ENCODE data around the gene MOGAT2. TPM values are rescaled to one million over a fixed set of nuclear protein-coding genes. Genes with fewer than 3 reads are reported as not detected.

The MOGAT2 gene
- total RNA-seq, 1 donor from 2014 or later: not detected

- Histone ChIP-seq H2AFZ (ENCODE audit: low read depth, low read length) (peak overlapping the region; percentile 28), H4K20me1 (ENCODE audit: insufficient read depth, low read length) (no peaks in the 10 kb centered on the region), H3K4me3 (ENCODE audit: insufficient read depth, low read depth, low read length) (no peak overlapping the region), H3K79me2 (ENCODE audit: insufficient read depth, low read length) (no peaks in the 10 kb centered on the region), H3K4me1 (ENCODE audit: insufficient read depth, low read length) (peaks cover 5% of the 10 kb centered on the region), H3K9me3 (ENCODE audit: insufficient read depth, low read depth, low read length) (no peaks in the 10 kb centered on the region), H3K4me2 (ENCODE audit: low read length) (peak overlapping the region; percentile 33), H3K36me3 (ENCODE audit: insufficient read depth, low read length) (no peaks in the 10 kb centered on the region), H3K9ac (ENCODE audit: low read length) (no peak overlapping the region), H3K27me3 (ENCODE audit: insufficient read depth, low read length) (peaks cover 2% of the 10 kb centered on the region), H3K27ac (ENCODE audit: low read depth, low read length) (no peak overlapping the region)
- DNase-seq (ENCODE audit: low read depth) (peak; percentile 41), FAIRE-seq (no peak)
- H3K36me3 Mint-ChIP-seq (ENCODE audit: low read depth, unreplicated experiment): no peaks in the 10 kb centered on the region
- peaks cover 13% of the 10 kb centered on the region for H3K9me3 Mint-ChIP-seq (ENCODE audit: unreplicated experiment)
- H3K4me1 Mint-ChIP-seq (ENCODE audit: low read depth, unreplicated experiment): no peaks in the 10 kb centered on the region
- H3K4me3 Mint-ChIP-seq (ENCODE audit: unreplicated experiment): no peak overlapping the region
- H3K27me3 Mint-ChIP-seq (ENCODE audit: low read depth, unreplicated experiment): peaks cover 14% of the 10 kb centered on the region
- TF ChIP-seq CTCF (IDR thresholded peaks at IDR 0.05; ENCODE audit: insufficient read depth, low read depth, low read length): peak; percentile 74
- no peak for TF ChIP-seq EZH2 (IDR thresholded peaks at IDR 0.05; ENCODE audit: insufficient read depth, low read length)
- no peak overlapping the region for H3K27ac Mint-ChIP-seq (ENCODE audit: unreplicated experiment)
Observed at GRCh38 chr11:75706260-75706729, 11.3 kb upstream of the MOGAT2 start.

- no peak overlapping the region for H3K27ac Mint-ChIP-seq (ENCODE audit: unreplicated experiment)
- H3K4me3 Mint-ChIP-seq (ENCODE audit: unreplicated experiment): no peak overlapping the region
- no peaks in the 10 kb centered on the region for H3K9me3 Mint-ChIP-seq (ENCODE audit: unreplicated experiment)
- H3K79me2 ChIP-seq (ENCODE audit: insufficient read depth, low read length): no peaks in the 10 kb centered on the region
- H3K36me3 Mint-ChIP-seq (ENCODE audit: low read depth, unreplicated experiment): peaks cover 2% of the 10 kb centered on the region
- no peak for TF ChIP-seq EZH2 (IDR thresholded peaks at IDR 0.05; ENCODE audit: insufficient read depth, low read length)
- TF ChIP-seq CTCF (IDR thresholded peaks at IDR 0.05; ENCODE audit: insufficient read depth, low read depth, low read length): no peak
- no peaks in the 10 kb centered on the region for H3K9me3 ChIP-seq (ENCODE audit: insufficient read depth, low read depth, low read length)
- no peak overlapping the region for H3K27ac ChIP-seq (ENCODE audit: low read depth, low read length)
- peaks cover 14% of the 10 kb centered on the region for H3K27me3 ChIP-seq (ENCODE audit: insufficient read depth, low read length)
- no peaks in the 10 kb centered on the region for H4K20me1 ChIP-seq (ENCODE audit: insufficient read depth, low read length)
- no peak overlapping the region for H3K9ac ChIP-seq (ENCODE audit: low read length)
- no peak overlapping the region for H3K4me3 ChIP-seq (ENCODE audit: insufficient read depth, low read depth, low read length)
- H2AFZ ChIP-seq (ENCODE audit: low read depth, low read length): no peak overlapping the region
- no peaks in the 10 kb centered on the region for H3K4me1 ChIP-seq (ENCODE audit: insufficient read depth, low read length)
- H3K36me3 ChIP-seq (ENCODE audit: insufficient read depth, low read length): no peaks in the 10 kb centered on the region
- DNase-seq (ENCODE audit: low read depth) (no peak), FAIRE-seq (no peak)
- peaks cover 5% of the 10 kb centered on the region for H3K4me1 Mint-ChIP-seq (ENCODE audit: low read depth, unreplicated experiment)
- peaks cover 50% of the 10 kb centered on the region for H3K27me3 Mint-ChIP-seq (ENCODE audit: low read depth, unreplicated experiment)
- H3K4me2 ChIP-seq (ENCODE audit: low read length): no peak overlapping the region
Observed at GRCh38 chr11:75714211-75714610, 3.4 kb upstream of the MOGAT2 start.

- Histone ChIP-seq H3K36me3 (ENCODE audit: insufficient read depth, low read length) (no peaks in the 10 kb centered on the region), H3K79me2 (ENCODE audit: insufficient read depth, low read length) (no peaks in the 10 kb centered on the region), H2AFZ (ENCODE audit: low read depth, low read length) (no peak overlapping the region), H3K27me3 (ENCODE audit: insufficient read depth, low read length) (peaks cover 16% of the 10 kb centered on the region), H3K9ac (ENCODE audit: low read length) (no peak overlapping the region), H3K4me1 (ENCODE audit: insufficient read depth, low read length) (no peaks in the 10 kb centered on the region), H4K20me1 (ENCODE audit: insufficient read depth, low read length) (no peaks in the 10 kb centered on the region), H3K4me3 (ENCODE audit: insufficient read depth, low read depth, low read length) (no peak overlapping the region), H3K27ac (ENCODE audit: low read depth, low read length) (no peak overlapping the region), H3K4me2 (ENCODE audit: low read length) (no peak overlapping the region), H3K9me3 (ENCODE audit: insufficient read depth, low read depth, low read length) (no peaks in the 10 kb centered on the region)
- H3K9me3 Mint-ChIP-seq (ENCODE audit: unreplicated experiment): no peaks in the 10 kb centered on the region
- no peak overlapping the region for H3K27ac Mint-ChIP-seq (ENCODE audit: unreplicated experiment)
- H3K4me1 Mint-ChIP-seq (ENCODE audit: low read depth, unreplicated experiment): peaks cover 5% of the 10 kb centered on the region
- no peak for DNase-seq (ENCODE audit: low read depth)
- H3K36me3 Mint-ChIP-seq (ENCODE audit: low read depth, unreplicated experiment): peaks cover 2% of the 10 kb centered on the region
- no peak for TF ChIP-seq EZH2 (IDR thresholded peaks at IDR 0.05; ENCODE audit: insufficient read depth, low read length)
- no peak for TF ChIP-seq CTCF (IDR thresholded peaks at IDR 0.05; ENCODE audit: insufficient read depth, low read depth, low read length)
- peaks cover 57% of the 10 kb centered on the region for H3K27me3 Mint-ChIP-seq (ENCODE audit: low read depth, unreplicated experiment)
- no peak for FAIRE-seq
- H3K4me3 Mint-ChIP-seq (ENCODE audit: unreplicated experiment): no peak overlapping the region
Observed at GRCh38 chr11:75715688-75716087, 1.9 kb upstream of the MOGAT2 start.

Measured in astrocyte (in vitro differentiated cells and primary cell).